Smooth muscle cell (in vitro differentiated cells): ENCODE data around the gene ITPR1. TPM values are rescaled to one million over a fixed set of nuclear protein-coding genes. Genes with fewer than 3 reads are reported as not detected.

Experiments
- DNase-seq: peaks from one replicate; lab custom pipeline; 2025; ENCODE audit not compliant: unreplicated experiment; lab: John Stamatoyannopoulos, UW
- H2AFZ ChIP-seq: fragments of 200-600 bp; sonication (generic); 2 replicates; pipeline ENCODE4 v1.6.0; 2016; ENCODE audit warnings: antibody characterized with exemption, low read depth, mild to moderate bottlenecking
- H3F3A ChIP-seq: fragments of 200-600 bp; sonication (generic); 2 replicates; pipeline ENCODE4 v1.6.0; 2017; ENCODE audit warnings: antibody characterized with exemption, low read depth
- H3K27ac ChIP-seq: fragments of 200-600 bp; sonication (generic); 2 replicates; pipeline ENCODE4 v1.5.1; 2016; ENCODE audit warnings: low read depth, mild to moderate bottlenecking
- H3K27me3 ChIP-seq: fragments of 200-600 bp; sonication (generic); 2 replicates; pipeline ENCODE4 v1.6.1; 2016; ENCODE audit warnings: low read depth, mild to moderate bottlenecking
- H3K36me3 ChIP-seq: fragments of 200-600 bp; sonication (generic); 2 replicates; pipeline ENCODE4 v1.5.1; 2016; ENCODE audit warnings: low read depth
- H3K4me1 ChIP-seq: fragments of 200-600 bp; sonication (generic); 2 replicates; pipeline ENCODE4 v1.5.1; 2016; ENCODE audit warnings: low read depth
- H3K4me2 ChIP-seq: fragments of 200-600 bp; sonication (generic); 2 replicates; pipeline ENCODE4 v1.6.0; 2016; ENCODE audit warnings: mild to moderate bottlenecking
- H3K4me3 ChIP-seq: fragments of 200-600 bp; sonication (generic); 2 replicates; pipeline ENCODE4 v1.5.1; 2016; ENCODE audit warnings: mild to moderate bottlenecking
- H3K79me2 ChIP-seq: fragments of 200-600 bp; sonication (generic); 2 replicates; pipeline ENCODE4 v1.6.0; 2016; ENCODE audit warnings: low read depth, mild to moderate bottlenecking
- H3K9ac ChIP-seq: fragments of 200-600 bp; sonication (generic); 2 replicates; pipeline ENCODE4 v1.6.0; 2016; ENCODE audit warnings: low read depth
- H3K9me3 ChIP-seq: fragments of 200-600 bp; sonication (generic); replicated peaks from 2 replicates; pipeline ENCODE4 v1.5.1; 2016; ENCODE audit warnings: low read depth
- H4K20me1 ChIP-seq: fragments of 200-600 bp; sonication (generic); 2 replicates; pipeline ENCODE4 v1.6.0; 2016; ENCODE audit warnings: low read depth
- CTCF ChIP-seq: fragments of 200-600 bp; sonication (generic); IDR thresholded peaks from 2 replicates; pipeline ENCODE4 v1.5.1; 2017; ENCODE audit warnings: borderline replicate concordance, mild to moderate bottlenecking, antibody characterized with exemption; ENCODE audit not compliant: insufficient read depth, poor library complexity, severe bottlenecking
- WGBS: methylation state at CpG from one replicate; pipeline ENCODE4 v1.1.7; 2016; ENCODE audit warnings: low lambda C conversion rate; 5-methylcytosine and 5-hydroxymethylcytosine counted together
- polyA plus RNA-seq: library from polyadenylated mRNA; unstranded; fragments of >200 nt; fragmentation: Nextera tagmentation; extraction: Ambion mirVana; gene quantifications from 2 replicates; pipeline ENCODE4 v1.2.1, GENCODE V29; 2016
- total RNA-seq: library from RNA; depleted of rRNA; stranded (reverse); fragments of >200 nt; gene quantifications from 2 replicates; pipeline ENCODE4 v1.2.3, GENCODE V29; 2014

ITPR1 gene
- total and polyA plus RNA-seq, 2 experiments from 2014 or later, result 16.4 to 28.6 TPM

DNA sequence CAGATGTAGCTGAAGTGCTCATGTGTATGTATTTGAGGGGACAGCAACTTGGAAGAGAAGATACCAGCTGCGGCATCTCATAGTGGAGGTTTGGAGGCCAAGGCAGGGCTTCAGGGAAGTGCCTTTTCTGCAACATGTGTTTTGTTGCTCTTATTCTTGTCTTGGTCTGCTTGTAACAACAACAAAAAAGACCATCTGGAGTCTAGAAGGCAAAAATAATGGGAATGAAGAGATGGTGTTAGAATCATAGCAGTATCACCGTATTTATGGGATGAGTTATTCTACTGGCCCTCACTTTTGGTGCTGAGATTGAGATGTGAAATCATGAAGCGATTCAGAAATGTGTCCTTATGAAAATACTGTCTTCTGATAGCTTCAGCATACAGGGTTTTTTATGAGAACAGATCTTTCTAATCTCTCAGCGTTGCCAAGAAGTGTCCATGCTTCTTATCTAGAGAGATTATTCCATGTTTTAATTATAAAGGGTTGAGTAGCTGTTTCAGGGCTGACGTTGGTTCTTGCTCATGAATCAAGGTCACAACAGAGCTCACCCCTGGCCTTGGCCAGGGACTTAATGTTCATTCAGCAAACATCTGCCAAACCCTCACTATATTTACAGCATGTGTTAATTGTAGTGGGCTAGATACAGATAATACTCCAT is 58.0 kb downstream of the ITPR1 start:
- TF ChIP-seq CTCF, result no peak
- Histone ChIP-seq H3K36me3 (no peaks in the 10 kb centered on the region), H3K4me2 (no peak overlapping the region), H3K4me3 (no peak overlapping the region), H3K9me3 (no peaks in the 10 kb centered on the region), H2AFZ (no peak overlapping the region), H3K4me1 (no peaks in the 10 kb centered on the region), H4K20me1 (no peaks in the 10 kb centered on the region), H3K79me2 (no peaks in the 10 kb centered on the region), H3K27me3 (no peaks in the 10 kb centered on the region), H3K9ac (no peak overlapping the region), H3K27ac (no peak overlapping the region), H3F3A (peaks cover 5% of the 10 kb centered on the region)
- 36% methylated on average over 5 of the region's 5 CpGs for WGBS
- no peak for DNase-seq

DNA sequence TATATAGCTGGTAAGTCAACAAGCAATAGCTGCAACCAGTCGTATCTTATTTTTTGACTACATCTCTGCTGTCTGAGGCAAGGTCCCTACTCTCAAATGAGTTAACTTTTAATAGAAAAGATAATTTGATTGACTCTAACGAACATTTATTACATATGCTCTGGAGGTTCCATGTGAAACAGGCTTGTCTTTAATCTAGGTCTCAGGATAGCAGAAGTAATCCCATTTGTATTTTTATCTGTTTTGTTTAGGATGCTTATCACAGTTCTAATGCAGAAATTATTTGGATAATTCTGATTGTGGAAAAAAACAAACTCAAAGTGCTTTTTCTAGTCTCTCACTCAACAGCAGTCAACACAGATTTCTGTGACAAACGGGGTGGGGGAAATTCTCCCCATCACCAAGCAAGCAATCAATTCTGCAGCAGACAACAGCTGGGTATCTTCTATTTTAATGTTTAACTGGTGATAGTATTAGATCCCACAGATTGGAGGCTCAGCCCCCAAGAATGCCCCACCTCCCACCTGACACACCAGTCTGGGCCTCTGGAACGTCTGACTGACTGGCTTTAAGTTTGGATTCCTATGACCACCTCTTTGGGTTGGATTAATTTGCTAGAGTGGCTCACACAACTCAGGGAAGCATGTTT is 58.8 kb downstream of the ITPR1 start:
- Histone ChIP-seq H3K36me3 (no peaks in the 10 kb centered on the region), H3K4me2 (no peak overlapping the region), H3K4me3 (no peak overlapping the region), H3K9ac (no peak overlapping the region), H3K4me1 (no peaks in the 10 kb centered on the region), H3K9me3 (no peaks in the 10 kb centered on the region), H3K79me2 (no peaks in the 10 kb centered on the region), H3K27ac (no peak overlapping the region), H4K20me1 (no peaks in the 10 kb centered on the region), H3F3A (peaks cover 5% of the 10 kb centered on the region), H3K27me3 (no peaks in the 10 kb centered on the region), H2AFZ (no peak overlapping the region)
- WGBS, result 58% methylated on average over 4 of the region's 4 CpGs
- no peak for TF ChIP-seq CTCF
- DNase-seq, result no peak

GRCh38 chr3:4552811-4553210 is 59.7 kb downstream of the ITPR1 start:
- no peak for DNase-seq
- no peak overlapping the region for H3K27ac ChIP-seq
- no peak overlapping the region for H3K9ac ChIP-seq
- H3K4me2 ChIP-seq, result no peak overlapping the region
- H2AFZ ChIP-seq, result no peak overlapping the region
- peaks cover 5% of the 10 kb centered on the region for H3F3A ChIP-seq
- WGBS, result 81% methylated on average over 4 of the region's 4 CpGs
- H3K27me3 ChIP-seq, result no peaks in the 10 kb centered on the region
- H3K9me3 ChIP-seq, result no peaks in the 10 kb centered on the region
- H3K79me2 ChIP-seq, result no peaks in the 10 kb centered on the region
- no peaks in the 10 kb centered on the region for H3K36me3 ChIP-seq
- H4K20me1 ChIP-seq, result no peaks in the 10 kb centered on the region
- TF ChIP-seq CTCF, result no peak
- H3K4me1 ChIP-seq, result no peaks in the 10 kb centered on the region
- H3K4me3 ChIP-seq, result no peak overlapping the region

- Histone ChIP-seq H3K27me3 (no peaks in the 10 kb centered on the region), H3K79me2 (no peaks in the 10 kb centered on the region), H3K4me2 (no peak overlapping the region), H3K4me1 (no peaks in the 10 kb centered on the region), H3K9ac (no peak overlapping the region), H3K27ac (no peak overlapping the region), H3K36me3 (no peaks in the 10 kb centered on the region), H3F3A (no peaks in the 10 kb centered on the region), H4K20me1 (no peaks in the 10 kb centered on the region), H3K4me3 (no peak overlapping the region), H3K9me3 (no peaks in the 10 kb centered on the region), H2AFZ (no peak overlapping the region)
- WGBS, result 79% methylated on average over 2 of the region's 2 CpGs
- no peak for TF ChIP-seq CTCF
- DNase-seq, result no peak
Measured at GRCh38 chr3:4561661-4562060, 68.5 kb downstream of the ITPR1 start.
